GM23248 (cell line): ENCODE results near the gene SORD. TPM values are rescaled to one million over a fixed set of nuclear protein-coding genes. Genes with fewer than 3 reads are reported as not detected.
"Not testable (repeated sequence)": the region's sequence is repeated elsewhere in the genome, so short reads cannot be mapped to it uniquely, and the experiment has no call there.

Source experiments
- DNase-seq: peaks from one replicate; pipeline ENCODE4 v3.0.0-alpha.2; 2015
- H2AFZ ChIP-seq: fragments of 200-600 bp; sonication (generic); 2 replicates; pipeline ENCODE4 v1.6.1; 2016; ENCODE audit warnings: antibody characterized with exemption
- H3F3A ChIP-seq: fragments of 200-600 bp; sonication (generic); 2 replicates; pipeline ENCODE4 v1.6.1; 2016; ENCODE audit warnings: mild to moderate bottlenecking, antibody characterized with exemption, mixed run types; ENCODE audit not compliant: insufficient read depth
- H3K27ac ChIP-seq: fragments of 200-600 bp; sonication (generic); 2 replicates; pipeline ENCODE4 v1.5.1; 2016; ENCODE audit warnings: mild to moderate bottlenecking
- H3K27me3 ChIP-seq: fragments of 200-600 bp; sonication (generic); replicated peaks from 2 replicates; pipeline ENCODE4 v1.6.1; 2016; ENCODE audit warnings: mild to moderate bottlenecking; ENCODE audit not compliant: insufficient read depth
- H3K36me3 ChIP-seq: fragments of 200-600 bp; sonication (generic); 2 replicates; pipeline ENCODE4 v1.6.1; 2016; ENCODE audit warnings: low read depth, mild to moderate bottlenecking
- H3K4me1 ChIP-seq: fragments of 200-600 bp; sonication (generic); 2 replicates; pipeline ENCODE4 v1.6.1; 2016; ENCODE audit warnings: mild to moderate bottlenecking; ENCODE audit not compliant: insufficient read depth
- H3K4me2 ChIP-seq: fragments of 200-600 bp; sonication (generic); one replicate; pipeline ENCODE4 v1.6.1; 2016; ENCODE audit warnings: mild to moderate bottlenecking; ENCODE audit not compliant: unreplicated experiment
- H3K4me3 ChIP-seq: fragments of 200-600 bp; sonication (generic); 2 replicates; pipeline ENCODE4 v1.5.1; 2016; ENCODE audit warnings: mild to moderate bottlenecking
- H3K79me2 ChIP-seq: fragments of 200-600 bp; sonication (generic); 2 replicates; pipeline ENCODE4 v1.6.1; 2016; ENCODE audit warnings: mild to moderate bottlenecking; ENCODE audit not compliant: insufficient read depth
- H3K9ac ChIP-seq: fragments of 200-600 bp; sonication (generic); 2 replicates; pipeline ENCODE4 v1.6.1; 2016; ENCODE audit warnings: mild to moderate bottlenecking
- H3K9me2 ChIP-seq: fragments of 200-600 bp; sonication (generic); 2 replicates; pipeline ENCODE4 v1.6.1; 2016; ENCODE audit warnings: mixed run types, mild to moderate bottlenecking, moderate library complexity; ENCODE audit not compliant: insufficient read depth
- H3K9me3 ChIP-seq: fragments of 200-600 bp; sonication (generic); one replicate; pipeline ENCODE4 v1.6.1; 2017; ENCODE audit warnings: low read depth
- H4K20me1 ChIP-seq: fragments of 200-600 bp; sonication (generic); 2 replicates; pipeline ENCODE4 v1.6.0; 2016; ENCODE audit not compliant: insufficient read depth
- EZH2 ChIP-seq: fragments of 200-600 bp; sonication (generic); IDR thresholded peaks from 2 replicates; pipeline ENCODE4 v1.6.1; 2018; ENCODE audit warnings: antibody characterized with exemption, mild to moderate bottlenecking; ENCODE audit not compliant: insufficient read depth, poor library complexity, severe bottlenecking
- EZH2phosphoT487 ChIP-seq: fragments of 200-600 bp; sonication (generic); IDR thresholded peaks from 2 replicates; pipeline ENCODE4 v1.6.1; 2018; ENCODE audit warnings: antibody characterized with exemption, moderate library complexity, mild to moderate bottlenecking, low read depth; ENCODE audit not compliant: insufficient read depth
- WGBS, 2 experiments: methylation state at CpG; one replicate each; pipeline ENCODE4 v1.1.6; 2015 to 2017; ENCODE audit warnings: low lambda C conversion rate in 2 of 2, low coverage in 1 of 2; ENCODE audit errors: missing lambda C conversion rate in 2 of 2; 5-methylcytosine and 5-hydroxymethylcytosine counted together
- in situ Hi-C: fragments of 300-500 bp; cut with MboI; formaldehyde crosslinking; loops from 2 replicates; pipeline ENCODE4 v1.15.0; 2020
- polyA plus RNA-seq: library from polyadenylated mRNA; unstranded; fragments of >200 nt; fragmentation: Nextera tagmentation; extraction: Ambion mirVana; gene quantifications from 2 replicates; pipeline ENCODE4 v1.2.1, GENCODE V29; 2016
- total RNA-seq: library from RNA; depleted of rRNA; stranded (reverse); fragments of >200 nt; shearing (Covaris generic); gene quantifications from 2 replicates; pipeline ENCODE4 v1.2.3, GENCODE V29; 2014

The SORD gene
- total and polyA plus RNA-seq, 2 experiments from 2014 or later = 10.9 to 12.9 TPM

GRCh38 chr15:45099549-45100165 lies 76.7 kb downstream of the SORD start:
- H3F3A ChIP-seq = no peaks in the 10 kb centered on the region
- H3K9me3 ChIP-seq = no peaks in the 10 kb centered on the region
- H3K9ac ChIP-seq = no peak overlapping the region
- no peak for DNase-seq
- in situ Hi-C loops = no loop called here
- no peak overlapping the region for H3K4me2 ChIP-seq
- H3K4me1 ChIP-seq = no peaks in the 10 kb centered on the region
- no peak overlapping the region for H2AFZ ChIP-seq
- H4K20me1 ChIP-seq = no peaks in the 10 kb centered on the region
- no peaks in the 10 kb centered on the region for H3K9me2 ChIP-seq
- no peaks in the 10 kb centered on the region for H3K27me3 ChIP-seq
- no peaks in the 10 kb centered on the region for H3K36me3 ChIP-seq
- H3K79me2 ChIP-seq = no peaks in the 10 kb centered on the region
- no peak overlapping the region for H3K27ac ChIP-seq
- WGBS, 2 experiments = 73% methylated on average over 23 of the region's 23 CpGs
- TF ChIP-seq EZH2phosphoT487 (no peak), EZH2 (no peak)
- H3K4me3 ChIP-seq = no peak overlapping the region

GRCh38 chr15:45100884-45101625 lies 78.1 kb downstream of the SORD start:
- H3K27me3 ChIP-seq = no peaks in the 10 kb centered on the region
- no peak overlapping the region for H3K9ac ChIP-seq
- no peaks in the 10 kb centered on the region for H3K9me3 ChIP-seq
- no peak overlapping the region for H3K27ac ChIP-seq
- H3K4me3 ChIP-seq = no peak overlapping the region
- H3K4me2 ChIP-seq = no peak overlapping the region
- 57 to 62% methylated on average over 7 of the region's 7 CpGs for WGBS, 2 experiments
- H3F3A ChIP-seq = no peaks in the 10 kb centered on the region
- H2AFZ ChIP-seq = no peak overlapping the region
- H3K36me3 ChIP-seq = no peaks in the 10 kb centered on the region
- DNase-seq = peak; percentile 26
- H3K4me1 ChIP-seq = no peaks in the 10 kb centered on the region
- no peaks in the 10 kb centered on the region for H4K20me1 ChIP-seq
- TF ChIP-seq EZH2 = no peak
- no peak for TF ChIP-seq EZH2phosphoT487
- H3K9me2 ChIP-seq = no peaks in the 10 kb centered on the region
- in situ Hi-C loops = no loop called here
- no peaks in the 10 kb centered on the region for H3K79me2 ChIP-seq

- Histone ChIP-seq H3K9me2 (no peaks in the 10 kb centered on the region), H3K4me3 (no peak overlapping the region), H3K79me2 (no peaks in the 10 kb centered on the region), H4K20me1 (no peaks in the 10 kb centered on the region), H2AFZ (no peak overlapping the region), H3K4me1 (no peaks in the 10 kb centered on the region), H3K4me2 (no peak overlapping the region), H3K9ac (no peak overlapping the region), H3K27me3 (no peaks in the 10 kb centered on the region), H3K36me3 (no peaks in the 10 kb centered on the region), H3K27ac (no peak overlapping the region), H3K9me3 (no peaks in the 10 kb centered on the region), H3F3A (no peaks in the 10 kb centered on the region)
- WGBS, 2 experiments = 74 to 76% methylated on average over 12 of the region's 12 CpGs
- no peak for DNase-seq
- no peak for TF ChIP-seq EZH2
- TF ChIP-seq EZH2phosphoT487 = no peak
- in situ Hi-C loops = no loop called here
Observed at GRCh38 chr15:45101749-45102148, 78.8 kb downstream of the SORD start.

- H4K20me1 ChIP-seq = no peaks in the 10 kb centered on the region
- no peaks in the 10 kb centered on the region for H3K4me1 ChIP-seq
- no peaks in the 10 kb centered on the region for H3K27me3 ChIP-seq
- no peak for DNase-seq
- H3K4me3 ChIP-seq = no peak overlapping the region
- H3F3A ChIP-seq = no peaks in the 10 kb centered on the region
- H3K4me2 ChIP-seq = no peak overlapping the region
- no peaks in the 10 kb centered on the region for H3K79me2 ChIP-seq
- TF ChIP-seq EZH2phosphoT487 (no peak), EZH2 (no peak)
- WGBS, 2 experiments = 72 to 73% methylated on average over 6 of the region's 6 CpGs
- no peak overlapping the region for H3K27ac ChIP-seq
- no peaks in the 10 kb centered on the region for H3K9me3 ChIP-seq
- H3K9me2 ChIP-seq = no peaks in the 10 kb centered on the region
- H3K9ac ChIP-seq = no peak overlapping the region
- no peak overlapping the region for H2AFZ ChIP-seq
- no peaks in the 10 kb centered on the region for H3K36me3 ChIP-seq
- in situ Hi-C loops = no loop called here
Observed at GRCh38 chr15:45102226-45102625, 79.2 kb downstream of the SORD start.

GRCh38 chr15:45104170-45104569 lies 81.2 kb downstream of the SORD start:
- not testable (repeated sequence) for H3K27me3 ChIP-seq, H3K4me3 ChIP-seq, H2AFZ ChIP-seq

More at GRCh38 chr15:45104170-45104569, 81.2 kb downstream of the SORD start:
- H3K9me3 ChIP-seq, H3K9ac ChIP-seq, H3F3A ChIP-seq, H3K4me1 ChIP-seq, H3K4me2 ChIP-seq, H3K79me2 ChIP-seq, DNase-seq, H3K27ac ChIP-seq, H3K9me2 ChIP-seq, H4K20me1 ChIP-seq, in situ Hi-C loops, H3K36me3 ChIP-seq: not testable (repeated sequence)
- 65 to 67% methylated on average over 8 to 9 of the region's 9 CpGs for WGBS, 2 experiments
